PC-9 (cell line): ENCODE results near the gene CPEB1. TPM values are rescaled to one million over a fixed set of nuclear protein-coding genes. Genes with fewer than 3 reads are reported as not detected.
A peak's percentile ranks its signal among the peaks of the same experiment; 100 is the strongest.
"Not testable (repeated sequence)": the region's sequence is repeated elsewhere in the genome, so short reads cannot be mapped to it uniquely, and the experiment has no call there.

Experiments used
- BruUV-seq: library from RNA; stranded (reverse); fragments of 400-500 nt; replicated peaks from 2 replicates; lab custom pipeline; 2021; lab: Mats Ljungman, UMichigan
- CTCF ChIA-PET: fragments of 300-600 bp; sonication (Branson Sonifier 250); formaldehyde crosslinking; loops from one replicate; lab custom pipeline; 2022; ENCODE audit warnings: antibody characterized with exemption; lab: Charles Lee
- POLR2A ChIA-PET: fragments of 300-600 bp; sonication (Branson Sonifier 250); formaldehyde crosslinking; loops from one replicate; lab custom pipeline; 2022; ENCODE audit warnings: antibody characterized with exemption; ENCODE audit not compliant: unreplicated experiment; lab: Charles Lee
- DNase-seq, 2 experiments: peaks; one replicate each; pipeline versions ENCODE4 v3.0.0 to v3.0.0-alpha.2; 2015 to 2022; ENCODE audit warnings: mixed read lengths in 1 of 2
- H2AFZ ChIP-seq: fragments of 200-600 bp; sonication (generic); 2 replicates; pipeline ENCODE4 v1.8.1; 2017; ENCODE audit warnings: antibody characterized with exemption
- H3F3A ChIP-seq: fragments of 200-600 bp; sonication (generic); 2 replicates; pipeline ENCODE4 v1.8.1; 2017; ENCODE audit warnings: antibody characterized with exemption, mild to moderate bottlenecking, low read depth; ENCODE audit not compliant: insufficient read depth
- H3K27ac ChIP-seq: fragments of 200-600 bp; sonication (generic); 2 replicates; pipeline ENCODE4 v1.6.1; 2016; ENCODE audit warnings: mixed run types
- H3K27me3 ChIP-seq: fragments of 200-600 bp; sonication (generic); 2 replicates; pipeline ENCODE4 v1.6.1; 2016; ENCODE audit warnings: low read depth, mixed run types; ENCODE audit not compliant: insufficient read depth
- H3K36me3 ChIP-seq: fragments of 200-600 bp; sonication (generic); 2 replicates; pipeline ENCODE4 v1.6.1; 2016; ENCODE audit warnings: low read depth, mixed run types
- H3K4me1 ChIP-seq: fragments of 200-600 bp; sonication (generic); replicated peaks from 2 replicates; pipeline ENCODE4 v1.6.1; 2016; ENCODE audit warnings: mixed run types; ENCODE audit not compliant: insufficient read depth
- H3K4me2 ChIP-seq: fragments of 200-600 bp; sonication (generic); 2 replicates; pipeline ENCODE4 v1.6.1; 2017; ENCODE audit warnings: mixed run types
- H3K4me3 ChIP-seq: fragments of 200-600 bp; sonication (generic); 2 replicates; pipeline ENCODE4 v1.6.1; 2016; ENCODE audit warnings: mixed run types
- H3K79me2 ChIP-seq: fragments of 200-600 bp; sonication (generic); 2 replicates; pipeline ENCODE4 v1.6.1; 2017; ENCODE audit warnings: low read depth, mixed run types
- H3K9me2 ChIP-seq: fragments of 200-600 bp; sonication (generic); 2 replicates; pipeline ENCODE4 v1.8.1; 2017; ENCODE audit warnings: mild to moderate bottlenecking; ENCODE audit not compliant: insufficient read depth
- H3K9me3 ChIP-seq: fragments of 200-600 bp; sonication (generic); 2 replicates; pipeline ENCODE4 v1.8.1; 2016; ENCODE audit warnings: low read depth; ENCODE audit not compliant: insufficient read depth
- H4K20me1 ChIP-seq: fragments of 200-600 bp; sonication (generic); 2 replicates; pipeline ENCODE4 v1.8.1; 2017; ENCODE audit not compliant: insufficient read depth
- intact Hi-C: fragments of 100-400 bp; cut with micrococcal nuclease; formaldehyde crosslinking; loops from one replicate; pipeline ENCODE4 v1.10.0; 2022; ENCODE audit not compliant: unreplicated experiment
- total RNA-seq: library from RNA; stranded (reverse); gene quantifications from 2 replicates; pipeline ENCODE4 v1.2.3, GENCODE V29; 2021
- TF ChIP-seq, protein P1 (sequence below): fragments of 200-600 bp; sonication (generic); conservative IDR thresholded peaks from 2 replicates; pipeline ENCODE4 v1.6.1; 2017; ENCODE audit warnings: mixed run types, antibody characterized with exemption, mild to moderate bottlenecking, moderate library complexity

CPEB1 gene
- total RNA-seq, 1 experiment from 2014 or later, result not detected

DNA sequence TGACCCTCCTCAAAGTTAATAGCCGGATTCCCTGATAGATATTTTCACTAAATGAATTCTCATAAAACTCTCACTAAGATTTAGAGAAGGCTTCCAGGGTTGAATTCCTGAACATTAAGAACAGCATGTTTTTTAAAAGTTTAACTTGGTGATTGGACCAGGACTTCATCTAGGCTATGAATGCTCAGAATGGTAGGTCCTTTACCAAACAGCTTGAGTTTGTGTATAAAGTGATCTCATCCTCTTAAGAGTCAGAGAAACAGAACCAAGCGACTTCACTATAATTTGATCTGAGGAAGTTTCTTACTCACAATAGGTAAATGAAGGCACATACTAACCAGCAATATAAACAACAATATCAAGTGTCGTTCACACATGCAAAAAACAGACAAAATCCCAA lies 143.1 kb downstream of the CPEB1 start:
- intact Hi-C loops, H3K27me3 ChIP-seq, H3K9me3 ChIP-seq, CTCF ChIA-PET, POLR2A ChIA-PET, H3K4me1 ChIP-seq, H3K27ac ChIP-seq, H3K36me3 ChIP-seq, H3F3A ChIP-seq, H3K9me2 ChIP-seq, BruUV-seq, H3K4me3 ChIP-seq, DNase-seq, H3K4me2 ChIP-seq, H4K20me1 ChIP-seq, H3K79me2 ChIP-seq, H2AFZ ChIP-seq: not testable (repeated sequence)

DNA sequence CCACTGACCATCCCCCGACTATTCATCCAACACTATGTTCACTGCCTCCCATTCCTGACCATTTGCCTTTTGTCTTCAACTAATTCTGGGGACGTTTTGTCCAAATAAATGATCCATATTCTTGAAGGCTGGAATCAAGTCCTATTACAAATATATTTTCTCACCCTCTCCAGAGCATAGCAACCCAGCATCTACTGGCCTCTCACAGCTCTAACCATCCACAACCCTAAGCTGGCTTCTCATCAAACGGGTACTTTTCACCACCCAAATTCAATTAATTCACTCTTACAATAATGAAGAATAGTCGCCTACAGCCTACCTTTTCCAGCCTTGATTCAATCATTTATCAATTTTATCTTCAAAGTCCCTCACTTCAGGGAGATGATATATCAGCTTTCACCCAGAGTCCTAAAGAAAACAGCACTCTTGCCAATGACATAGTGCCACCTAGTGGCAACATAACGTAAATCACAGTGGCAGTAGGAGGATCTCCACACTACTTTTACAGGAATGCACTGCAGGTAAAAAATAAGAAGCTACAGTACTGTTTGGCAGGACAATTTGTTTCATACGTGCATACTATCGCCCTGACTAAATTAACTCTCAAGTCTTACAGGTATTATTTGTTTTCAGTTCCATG lies 144.3 kb downstream of the CPEB1 start:
- H4K20me1 ChIP-seq, H3K79me2 ChIP-seq, H3K4me2 ChIP-seq, H3K9me3 ChIP-seq, intact Hi-C loops, H3K4me1 ChIP-seq, H2AFZ ChIP-seq, H3K9me2 ChIP-seq, H3K27me3 ChIP-seq, DNase-seq, BruUV-seq, POLR2A ChIA-PET, H3K4me3 ChIP-seq, H3K27ac ChIP-seq, H3K36me3 ChIP-seq, H3F3A ChIP-seq, CTCF ChIA-PET: not testable (repeated sequence)
- TF ChIP-seq, protein P1, sequence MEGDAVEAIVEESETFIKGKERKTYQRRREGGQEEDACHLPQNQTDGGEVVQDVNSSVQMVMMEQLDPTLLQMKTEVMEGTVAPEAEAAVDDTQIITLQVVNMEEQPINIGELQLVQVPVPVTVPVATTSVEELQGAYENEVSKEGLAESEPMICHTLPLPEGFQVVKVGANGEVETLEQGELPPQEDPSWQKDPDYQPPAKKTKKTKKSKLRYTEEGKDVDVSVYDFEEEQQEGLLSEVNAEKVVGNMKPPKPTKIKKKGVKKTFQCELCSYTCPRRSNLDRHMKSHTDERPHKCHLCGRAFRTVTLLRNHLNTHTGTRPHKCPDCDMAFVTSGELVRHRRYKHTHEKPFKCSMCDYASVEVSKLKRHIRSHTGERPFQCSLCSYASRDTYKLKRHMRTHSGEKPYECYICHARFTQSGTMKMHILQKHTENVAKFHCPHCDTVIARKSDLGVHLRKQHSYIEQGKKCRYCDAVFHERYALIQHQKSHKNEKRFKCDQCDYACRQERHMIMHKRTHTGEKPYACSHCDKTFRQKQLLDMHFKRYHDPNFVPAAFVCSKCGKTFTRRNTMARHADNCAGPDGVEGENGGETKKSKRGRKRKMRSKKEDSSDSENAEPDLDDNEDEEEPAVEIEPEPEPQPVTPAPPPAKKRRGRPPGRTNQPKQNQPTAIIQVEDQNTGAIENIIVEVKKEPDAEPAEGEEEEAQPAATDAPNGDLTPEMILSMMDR, result peak; percentile 44

DNA sequence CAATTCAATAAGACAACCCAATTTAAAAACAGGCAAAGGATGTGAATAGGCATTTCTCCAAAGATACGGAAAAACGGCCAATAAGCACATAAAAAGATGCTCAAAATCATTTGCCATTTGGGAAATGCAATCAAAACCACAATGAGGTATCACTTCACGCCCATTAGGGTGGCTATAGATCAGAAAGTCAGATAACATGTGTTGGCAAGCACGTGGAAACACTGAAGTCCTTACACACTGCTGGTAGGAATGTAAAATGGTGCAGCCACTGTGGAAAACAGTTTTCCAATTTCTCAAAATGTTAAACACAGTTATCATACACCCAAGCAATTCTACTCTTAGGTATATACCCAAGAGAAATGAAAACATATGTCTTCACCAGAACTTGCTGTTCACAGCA lies 146.4 kb downstream of the CPEB1 start:
- intact Hi-C loops, DNase-seq, H3K4me3 ChIP-seq, H3K27me3 ChIP-seq, H3K9me3 ChIP-seq, CTCF ChIA-PET, H3K36me3 ChIP-seq, H3K79me2 ChIP-seq, H3F3A ChIP-seq, BruUV-seq, H3K4me2 ChIP-seq, H3K4me1 ChIP-seq, H4K20me1 ChIP-seq, H3K9me2 ChIP-seq, H2AFZ ChIP-seq, POLR2A ChIA-PET, H3K27ac ChIP-seq: not testable (repeated sequence)

DNA sequence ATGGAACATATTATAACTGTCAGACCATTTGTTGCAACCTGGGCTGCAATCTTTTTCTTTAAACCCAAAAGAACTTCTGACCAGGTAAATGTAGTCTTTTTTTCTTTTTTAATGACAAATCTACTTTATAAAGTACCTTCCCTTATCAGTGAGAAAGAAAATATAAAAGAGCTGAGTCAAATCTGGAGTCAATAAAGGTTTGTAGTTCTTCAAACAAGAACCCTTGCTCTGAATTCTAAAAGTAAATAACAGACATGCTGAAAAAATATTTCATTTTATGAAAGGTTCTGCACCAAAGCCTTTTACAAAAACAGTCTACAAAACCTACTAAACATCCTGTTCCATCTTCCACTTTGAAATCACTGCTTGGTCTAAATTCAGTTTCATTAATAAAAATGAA lies 149.2 kb downstream of the CPEB1 start:
- H3K27me3 ChIP-seq, POLR2A ChIA-PET, CTCF ChIA-PET, H3K4me1 ChIP-seq, H4K20me1 ChIP-seq, DNase-seq, H3K79me2 ChIP-seq, H3F3A ChIP-seq, H3K9me3 ChIP-seq, H3K4me3 ChIP-seq, H3K9me2 ChIP-seq, BruUV-seq, H3K27ac ChIP-seq, H2AFZ ChIP-seq, H3K4me2 ChIP-seq, intact Hi-C loops, H3K36me3 ChIP-seq: not testable (repeated sequence)

Other genes starting within 250 kb of the CPEB1 start
- 3.8 and 5.2 TPM in 2 replicates for gene GOLGA6L9, start 217.5 kb downstream of the CPEB1 start, total RNA-seq
- 1,891 and 1,969 TPM in 2 replicates for gene RPS17, start 106.9 kb downstream of the CPEB1 start, total RNA-seq
- not detected in 2 replicates for gene AP3B2, start 62.5 kb upstream of the CPEB1 start, total RNA-seq
- not detected in 2 replicates for gene FSD2, start 158.7 kb upstream of the CPEB1 start, total RNA-seq
- 6.4 and 6.9 TPM in 2 replicates for gene WHAMM, start 162.3 kb upstream of the CPEB1 start, total RNA-seq